Measurements from ENCODE around the gene SLC12A4. TPM values are rescaled to one million over a fixed set of nuclear protein-coding genes. Genes with fewer than 3 reads are reported as not detected.

The SLC12A4 gene
- total RNA-seq, 1 donor: 6.9 TPM

Other genes with a start within 250 kb of the SLC12A4 start
- gene GFOD2, start 249.3 kb downstream of the SLC12A4 start, total RNA-seq: 2.0 TPM
- gene RANBP10, start 162.1 kb downstream of the SLC12A4 start, total RNA-seq: 8.5 TPM
- gene TSNAXIP1, start 161.7 kb downstream of the SLC12A4 start, total RNA-seq: 0.42 TPM
- gene THAP11, start 126.3 kb downstream of the SLC12A4 start, total RNA-seq: 38.5 TPM
- 89.1 TPM for gene NUTF2, start 121.7 kb downstream of the SLC12A4 start, total RNA-seq
- 20.8 TPM for gene CENPT, start 120.9 kb downstream of the SLC12A4 start, total RNA-seq
- gene EDC4, start 95.6 kb downstream of the SLC12A4 start, total RNA-seq: 48.1 TPM
- gene NRN1L, start 83.8 kb downstream of the SLC12A4 start, total RNA-seq: not detected
- gene PSKH1, start 75.4 kb downstream of the SLC12A4 start, total RNA-seq: 4.3 TPM
- gene CTRL, start 36.8 kb downstream of the SLC12A4 start, total RNA-seq: 6.3 TPM
- 69.4 TPM for gene PSMB10, start 31.8 kb downstream of the SLC12A4 start, total RNA-seq
- gene LCAT, start 24.5 kb downstream of the SLC12A4 start, total RNA-seq: 0.84 TPM
- 0.21 TPM for gene DPEP3, start 11.9 kb upstream of the SLC12A4 start, total RNA-seq
- gene DPEP2, start 30.8 kb upstream of the SLC12A4 start, total RNA-seq: 17.2 TPM
- gene DPEP2NB, start 47.3 kb upstream of the SLC12A4 start, total RNA-seq: not detected
- gene DDX28, start 54.6 kb upstream of the SLC12A4 start, total RNA-seq: 29.7 TPM
- gene DUS2, start 54.6 kb upstream of the SLC12A4 start, total RNA-seq: 11.3 TPM
- 153 TPM for gene NFATC3, start 116.7 kb upstream of the SLC12A4 start, total RNA-seq

Data from mononuclear cell (primary cell).